B cell (primary cell): ENCODE measurements around the gene UNC5C. TPM values are rescaled to one million over a fixed set of nuclear protein-coding genes. Genes with fewer than 3 reads are reported as not detected.

Source experiments
- ATAC-seq: fragments of 200-7000 bp; cut with Tn5 transposase; one replicate; pipeline ENCODE4 v1.10.0; 2021; ENCODE audit warnings: low read depth, mild to moderate bottlenecking, moderate number of reproducible peaks, moderate library complexity
- CTCF ChIA-PET: fragments of 350-600 bp; sonication (Branson Sonifier 250); formaldehyde crosslinking; loops from one replicate; lab custom pipeline; 2021; ENCODE audit warnings: antibody characterized with exemption, inconsistent platforms; lab: Charles Lee
- POLR2A ChIA-PET: fragments of 350-600 bp; sonication (Branson Sonifier 250); formaldehyde crosslinking; loops from one replicate; lab custom pipeline; 2021; ENCODE audit warnings: antibody characterized with exemption; lab: Charles Lee
- DNase-seq: peaks from one replicate; pipeline ENCODE4 v3.0.0; 2013
- H2AFZ ChIP-seq: 2 replicates; pipeline ENCODE4 v1.6.1; 2012; ENCODE audit warnings: mild to moderate bottlenecking, low read depth, low read length; ENCODE audit not compliant: insufficient read depth, poor library complexity, severe bottlenecking
- H3K27ac ChIP-seq, 2 donors: 1 replicate in 1 of 2; 2 replicates in 1 of 2; pipeline ENCODE4 v1.5.1; 2012 to 2013; ENCODE audit warnings: low read length in 2 of 2, mild to moderate bottlenecking in 2 of 2, moderate library complexity in 1 of 2
- H3K27me3 ChIP-seq, 4 experiments: fragments of 200-600 bp in 1 of 4; sonication (generic) in 1 of 4; replicated peaks in 1 of 4; 1 replicate in 2 of 4; 2 replicates in 2 of 4; pipeline versions ENCODE4 v1.6.1 to v1.7.0; 2013 to 2016; ENCODE audit warnings: low read length in 3 of 4, mild to moderate bottlenecking in 2 of 4, mixed read lengths in 1 of 4, moderate library complexity in 1 of 4; ENCODE audit not compliant: insufficient read depth in 4 of 4, control insufficient read depth in 3 of 4; ENCODE audit errors: control extremely low read depth in 1 of 4
- H3K36me3 ChIP-seq, 2 experiments: replicated peaks in 1 of 2; 1 replicate in 1 of 2; 2 replicates in 1 of 2; pipeline versions ENCODE4 v1.6.1 to v1.7.1; 2013; ENCODE audit warnings: low read length in 1 of 2; ENCODE audit not compliant: insufficient read depth in 2 of 2, control insufficient read depth in 1 of 2; ENCODE audit errors: control extremely low read depth in 1 of 2, extremely low read depth in 1 of 2
- H3K4me1 ChIP-seq, 2 donors: fragments of 200-600 bp in 1 of 2; sonication (generic) in 1 of 2; 1 replicate in 1 of 2; 2 replicates in 1 of 2; pipeline versions ENCODE4 v1.5.1 to v1.6.1; 2013 to 2017; ENCODE audit warnings: low read length in 2 of 2; ENCODE audit not compliant: control insufficient read depth in 2 of 2, insufficient read depth in 2 of 2
- H3K4me2 ChIP-seq: replicated peaks from 2 replicates; pipeline ENCODE3; 2012; ENCODE audit warnings: mild to moderate bottlenecking, low read depth, low read length; ENCODE audit not compliant: poor library complexity, severe bottlenecking
- H3K4me3 ChIP-seq, 5 experiments: fragments of 200-600 bp in 1 of 5; sonication (generic) in 1 of 5; 1 replicate in 3 of 5; 2 replicates in 2 of 5; pipeline versions ENCODE4 v1.5.1 to v1.7.0; 2011 to 2016; ENCODE audit warnings: low read length in 4 of 5, mild to moderate bottlenecking in 4 of 5, low read depth in 2 of 5, control low read depth in 1 of 5, moderate library complexity in 1 of 5; ENCODE audit not compliant: insufficient read depth in 1 of 5; ENCODE audit errors: control extremely low read depth in 1 of 5, extremely low read depth in 1 of 5
- H3K79me2 ChIP-seq: fragments of 200-600 bp; sonication (generic); one replicate; pipeline ENCODE4 v1.6.0; 2016; ENCODE audit warnings: low read length; ENCODE audit not compliant: control insufficient read depth, insufficient read depth
- H3K9ac ChIP-seq: fragments of 200-600 bp; sonication (generic); 2 replicates; pipeline ENCODE4 v1.6.1; 2017; ENCODE audit warnings: mild to moderate bottlenecking, low read length, moderate library complexity
- H3K9me3 ChIP-seq, 3 donors: one replicate each; pipeline versions ENCODE4 v1.6.1 to v1.7.1; 2013; ENCODE audit warnings: low read length in 2 of 3; ENCODE audit not compliant: control insufficient read depth in 2 of 3, insufficient read depth in 1 of 3; ENCODE audit errors: control extremely low read depth in 1 of 3
- H4K20me1 ChIP-seq: 2 replicates; pipeline ENCODE4 v1.6.0; 2012; ENCODE audit warnings: mild to moderate bottlenecking, low read length; ENCODE audit not compliant: insufficient read depth, control insufficient read depth, poor library complexity, severe bottlenecking
- H3K27ac Mint-ChIP-seq: one replicate; pipeline ENCODE4 v1.8.0; 2021; ENCODE audit warnings: mixed read lengths
- H3K27me3 Mint-ChIP-seq: one replicate; pipeline ENCODE4 v1.8.0; 2021; ENCODE audit warnings: mixed read lengths
- H3K4me1 Mint-ChIP-seq: one replicate; pipeline ENCODE4 v1.8.0; 2021; ENCODE audit warnings: mixed read lengths
- H3K4me3 Mint-ChIP-seq: one replicate; pipeline ENCODE4 v1.8.0; 2021; ENCODE audit warnings: mixed read lengths
- H3K9me3 Mint-ChIP-seq: one replicate; pipeline ENCODE4 v1.8.0; 2022; ENCODE audit warnings: mixed read lengths; ENCODE audit not compliant: insufficient read depth
- CTCF ChIP-seq: fragments of 200-600 bp; IDR thresholded peaks from one replicate; pipeline ENCODE4 v1.8.0; 2022; ENCODE audit warnings: antibody characterized with exemption, mild to moderate bottlenecking
- EZH2 ChIP-seq: IDR thresholded peaks from 2 replicates; pipeline ENCODE4 v1.6.1; 2012; ENCODE audit warnings: borderline replicate concordance, low read depth, mild to moderate bottlenecking, moderate library complexity, low read length; ENCODE audit not compliant: insufficient read depth, poor library complexity, severe bottlenecking
- WGBS: methylation state at CpG from one replicate; pipeline ENCODE4 v1.1.5; 2013; ENCODE audit warnings: missing lambda C conversion rate; ENCODE audit not compliant: insufficient coverage; 5-methylcytosine and 5-hydroxymethylcytosine counted together
- intact Hi-C: fragments of 100-400 bp; cut with micrococcal nuclease; formaldehyde crosslinking; loops from one replicate; pipeline ENCODE4 v1.10.0; 2022
- polyA plus RNA-seq: library from polyadenylated mRNA; depleted of rRNA; stranded (reverse); fragments of >200 nt; gene quantifications from 2 replicates; pipeline ENCODE4 v1.2.3, GENCODE V29; 2012
- total RNA-seq, 2 donors: library from RNA; stranded (reverse); fragments of 120-200 nt in 1 of 2; gene quantifications; 1 replicate in 1 of 2; 2 replicates in 1 of 2; pipeline versions ENCODE4 v1.2.3 to v1.2.4, GENCODE V29; 2013 to 2022

UNC5C gene
- total and polyA plus RNA-seq, 2 donors (not counting 1 experiment from before 2014, with no cell fraction given), result not detected

- Histone ChIP-seq H3K27me3 (no peaks in the 10 kb centered on the region), H3K9me3 (no peaks in the 10 kb centered on the region), H3K79me2 (no peaks in the 10 kb centered on the region), H3K9ac (no peak overlapping the region), H2AFZ (no peak overlapping the region), H3K36me3 (no peaks in the 10 kb centered on the region), H3K4me1 (no peaks in the 10 kb centered on the region), H3K4me2 (no peak overlapping the region), H3K4me3 (no peak overlapping the region), H3K27ac (no peak overlapping the region), H4K20me1 (no peaks in the 10 kb centered on the region)
- no peaks in the 10 kb centered on the region for H3K27me3 Mint-ChIP-seq
- no CpG with 5 or more reads among the region's 1 CpG for WGBS
- no peak for ATAC-seq
- ChIA-PET CTCF (no interaction called here), POLR2A (no interaction called here)
- no peaks in the 10 kb centered on the region for H3K4me1 Mint-ChIP-seq
- no peak overlapping the region for H3K4me3 Mint-ChIP-seq
- TF ChIP-seq CTCF (no peak), EZH2 (no peak)
- intact Hi-C loops, result no loop called here
- no peaks in the 10 kb centered on the region for H3K9me3 Mint-ChIP-seq
- no peak overlapping the region for H3K27ac Mint-ChIP-seq
- no peak for DNase-seq
Measured at GRCh38 chr4:95594629-95595028, 45.9 kb upstream of the UNC5C start.

- Histone ChIP-seq H3K4me2 (no peak overlapping the region), H3K27me3 (no peaks in the 10 kb centered on the region), H3K27ac (no peak overlapping the region), H3K4me3 (no peak overlapping the region), H3K4me1 (no peaks in the 10 kb centered on the region), H3K9me3 (no peaks in the 10 kb centered on the region), H4K20me1 (no peaks in the 10 kb centered on the region), H3K9ac (no peak overlapping the region), H3K79me2 (no peaks in the 10 kb centered on the region), H3K36me3 (no peaks in the 10 kb centered on the region), H2AFZ (no peak overlapping the region)
- Mint-ChIP-seq H3K27me3 (no peaks in the 10 kb centered on the region), H3K9me3 (no peaks in the 10 kb centered on the region), H3K4me3 (no peak overlapping the region), H3K27ac (no peak overlapping the region), H3K4me1 (no peaks in the 10 kb centered on the region)
- ATAC-seq (no peak), DNase-seq (no peak)
- POLR2A ChIA-PET, result no interaction called here
- WGBS, result no CpG with 5 or more reads among the region's 1 CpG
- intact Hi-C loops, result no loop called here
- TF ChIP-seq CTCF (no peak), EZH2 (no peak)
- CTCF ChIA-PET, result no interaction called here
Measured at GRCh38 chr4:95594013-95594412, 45.2 kb upstream of the UNC5C start.
